B cell (primary cell): ENCODE measurements around the gene ACSS1. TPM values are rescaled to one million over a fixed set of nuclear protein-coding genes. Genes with fewer than 3 reads are reported as not detected.
A peak's percentile ranks its signal among the peaks of the same experiment; 100 is the strongest.

Source experiments
- ATAC-seq: fragments of 200-7000 bp; cut with Tn5 transposase; one replicate; pipeline ENCODE4 v1.10.0; 2021; ENCODE audit warnings: low read depth, mild to moderate bottlenecking, moderate number of reproducible peaks, moderate library complexity
- CTCF ChIA-PET: fragments of 350-600 bp; sonication (Branson Sonifier 250); formaldehyde crosslinking; loops from one replicate; lab custom pipeline; 2021; ENCODE audit warnings: antibody characterized with exemption, inconsistent platforms; lab: Charles Lee
- POLR2A ChIA-PET: fragments of 350-600 bp; sonication (Branson Sonifier 250); formaldehyde crosslinking; loops from one replicate; lab custom pipeline; 2021; ENCODE audit warnings: antibody characterized with exemption; lab: Charles Lee
- DNase-seq: peaks from one replicate; pipeline ENCODE4 v3.0.0; 2013
- H2AFZ ChIP-seq: 2 replicates; pipeline ENCODE4 v1.6.1; 2012; ENCODE audit warnings: mild to moderate bottlenecking, low read depth, low read length; ENCODE audit not compliant: insufficient read depth, poor library complexity, severe bottlenecking
- H3K27ac ChIP-seq, 2 donors: 1 replicate in 1 of 2; 2 replicates in 1 of 2; pipeline ENCODE4 v1.5.1; 2012 to 2013; ENCODE audit warnings: low read length in 2 of 2, mild to moderate bottlenecking in 2 of 2, moderate library complexity in 1 of 2
- H3K27me3 ChIP-seq, 4 experiments: fragments of 200-600 bp in 1 of 4; sonication (generic) in 1 of 4; replicated peaks in 1 of 4; 1 replicate in 2 of 4; 2 replicates in 2 of 4; pipeline versions ENCODE4 v1.6.1 to v1.7.0; 2013 to 2016; ENCODE audit warnings: low read length in 3 of 4, mild to moderate bottlenecking in 2 of 4, mixed read lengths in 1 of 4, moderate library complexity in 1 of 4; ENCODE audit not compliant: insufficient read depth in 4 of 4, control insufficient read depth in 3 of 4; ENCODE audit errors: control extremely low read depth in 1 of 4
- H3K36me3 ChIP-seq, 2 experiments: replicated peaks in 1 of 2; 1 replicate in 1 of 2; 2 replicates in 1 of 2; pipeline versions ENCODE4 v1.6.1 to v1.7.1; 2013; ENCODE audit warnings: low read length in 1 of 2; ENCODE audit not compliant: insufficient read depth in 2 of 2, control insufficient read depth in 1 of 2; ENCODE audit errors: control extremely low read depth in 1 of 2, extremely low read depth in 1 of 2
- H3K4me1 ChIP-seq, 2 donors: fragments of 200-600 bp in 1 of 2; sonication (generic) in 1 of 2; 1 replicate in 1 of 2; 2 replicates in 1 of 2; pipeline versions ENCODE4 v1.5.1 to v1.6.1; 2013 to 2017; ENCODE audit warnings: low read length in 2 of 2; ENCODE audit not compliant: control insufficient read depth in 2 of 2, insufficient read depth in 2 of 2
- H3K4me2 ChIP-seq: replicated peaks from 2 replicates; pipeline ENCODE3; 2012; ENCODE audit warnings: mild to moderate bottlenecking, low read depth, low read length; ENCODE audit not compliant: poor library complexity, severe bottlenecking
- H3K4me3 ChIP-seq, 5 experiments: fragments of 200-600 bp in 1 of 5; sonication (generic) in 1 of 5; 1 replicate in 3 of 5; 2 replicates in 2 of 5; pipeline versions ENCODE4 v1.5.1 to v1.7.0; 2011 to 2016; ENCODE audit warnings: low read length in 4 of 5, mild to moderate bottlenecking in 4 of 5, low read depth in 2 of 5, control low read depth in 1 of 5, moderate library complexity in 1 of 5; ENCODE audit not compliant: insufficient read depth in 1 of 5; ENCODE audit errors: control extremely low read depth in 1 of 5, extremely low read depth in 1 of 5
- H3K79me2 ChIP-seq: fragments of 200-600 bp; sonication (generic); one replicate; pipeline ENCODE4 v1.6.0; 2016; ENCODE audit warnings: low read length; ENCODE audit not compliant: control insufficient read depth, insufficient read depth
- H3K9ac ChIP-seq: fragments of 200-600 bp; sonication (generic); 2 replicates; pipeline ENCODE4 v1.6.1; 2017; ENCODE audit warnings: mild to moderate bottlenecking, low read length, moderate library complexity
- H3K9me3 ChIP-seq, 3 donors: one replicate each; pipeline versions ENCODE4 v1.6.1 to v1.7.1; 2013; ENCODE audit warnings: low read length in 2 of 3; ENCODE audit not compliant: control insufficient read depth in 2 of 3, insufficient read depth in 1 of 3; ENCODE audit errors: control extremely low read depth in 1 of 3
- H4K20me1 ChIP-seq: 2 replicates; pipeline ENCODE4 v1.6.0; 2012; ENCODE audit warnings: mild to moderate bottlenecking, low read length; ENCODE audit not compliant: insufficient read depth, control insufficient read depth, poor library complexity, severe bottlenecking
- H3K27ac Mint-ChIP-seq: one replicate; pipeline ENCODE4 v1.8.0; 2021; ENCODE audit warnings: mixed read lengths
- H3K27me3 Mint-ChIP-seq: one replicate; pipeline ENCODE4 v1.8.0; 2021; ENCODE audit warnings: mixed read lengths
- H3K4me1 Mint-ChIP-seq: one replicate; pipeline ENCODE4 v1.8.0; 2021; ENCODE audit warnings: mixed read lengths
- H3K4me3 Mint-ChIP-seq: one replicate; pipeline ENCODE4 v1.8.0; 2021; ENCODE audit warnings: mixed read lengths
- H3K9me3 Mint-ChIP-seq: one replicate; pipeline ENCODE4 v1.8.0; 2022; ENCODE audit warnings: mixed read lengths; ENCODE audit not compliant: insufficient read depth
- CTCF ChIP-seq: fragments of 200-600 bp; IDR thresholded peaks from one replicate; pipeline ENCODE4 v1.8.0; 2022; ENCODE audit warnings: antibody characterized with exemption, mild to moderate bottlenecking
- EZH2 ChIP-seq: IDR thresholded peaks from 2 replicates; pipeline ENCODE4 v1.6.1; 2012; ENCODE audit warnings: borderline replicate concordance, low read depth, mild to moderate bottlenecking, moderate library complexity, low read length; ENCODE audit not compliant: insufficient read depth, poor library complexity, severe bottlenecking
- WGBS: methylation state at CpG from one replicate; pipeline ENCODE4 v1.1.5; 2013; ENCODE audit warnings: missing lambda C conversion rate; ENCODE audit not compliant: insufficient coverage; 5-methylcytosine and 5-hydroxymethylcytosine counted together
- intact Hi-C: fragments of 100-400 bp; cut with micrococcal nuclease; formaldehyde crosslinking; loops from one replicate; pipeline ENCODE4 v1.10.0; 2022
- polyA plus RNA-seq: library from polyadenylated mRNA; depleted of rRNA; stranded (reverse); fragments of >200 nt; gene quantifications from 2 replicates; pipeline ENCODE4 v1.2.3, GENCODE V29; 2012
- total RNA-seq, 2 donors: library from RNA; stranded (reverse); fragments of 120-200 nt in 1 of 2; gene quantifications; 1 replicate in 1 of 2; 2 replicates in 1 of 2; pipeline versions ENCODE4 v1.2.3 to v1.2.4, GENCODE V29; 2013 to 2022

The ACSS1 gene
- total and polyA plus RNA-seq, 2 donors (not counting 1 experiment from before 2014, with no cell fraction given), result 82.7 to 95.5 TPM

GRCh38 chr20:25076731-25077609 lies 19.0 kb upstream of the ACSS1 start:
- Histone ChIP-seq H3K9me3 (peaks cover 0 to 9% (median 0%) of the 10 kb centered on the region in 3 donors), H3K4me2 (peak overlapping the region; percentile 53), H2AFZ (peak overlapping the region; percentile 51), H3K36me3 (no peaks in the 10 kb centered on the region), H4K20me1 (no peaks in the 10 kb centered on the region), H3K4me1 (peaks cover 5 to 16% of the 10 kb centered on the region in 2 donors), H3K4me3 (peak overlapping the region in 1 of 5 experiments; percentile 23), H3K9ac (no peak overlapping the region), H3K79me2 (no peaks in the 10 kb centered on the region), H3K27me3 (peaks cover 0 to 62% (median 52%) of the 10 kb centered on the region in 4 experiments), H3K27ac (no peak overlapping the region)
- WGBS, result 45% methylated on average over 12 of the region's 14 CpGs
- Mint-ChIP-seq H3K27ac (no peak overlapping the region), H3K27me3 (peaks cover 72% of the 10 kb centered on the region), H3K4me3 (no peak overlapping the region), H3K9me3 (no peaks in the 10 kb centered on the region), H3K4me1 (peaks cover 7% of the 10 kb centered on the region)
- ATAC-seq, result no peak
- intact Hi-C loops, result no loop called here
- no peak for DNase-seq
- ChIA-PET POLR2A (no interaction called here), CTCF (interaction anchor here (1.4 kb wide), 1 partner anchor 83 kb away, joined by 3 read pairs; no protein-coding TSS in a partner anchor)
- TF ChIP-seq EZH2, result no peak
- no peak for TF ChIP-seq CTCF

GRCh38 chr20:25076201-25076600 lies 18.3 kb upstream of the ACSS1 start:
- Histone ChIP-seq H4K20me1 (no peaks in the 10 kb centered on the region), H2AFZ (no peak overlapping the region), H3K9ac (no peak overlapping the region), H3K4me3 (no peak overlapping the region), H3K4me1 (peaks cover 2 to 11% of the 10 kb centered on the region in 2 donors), H3K79me2 (no peaks in the 10 kb centered on the region), H3K27me3 (peaks cover 0 to 64% (median 53%) of the 10 kb centered on the region in 4 experiments), H3K36me3 (no peaks in the 10 kb centered on the region), H3K9me3 (peaks cover 0 to 6% (median 0%) of the 10 kb centered on the region in 3 donors), H3K4me2 (no peak overlapping the region), H3K27ac (no peak overlapping the region)
- peaks cover 78% of the 10 kb centered on the region for H3K27me3 Mint-ChIP-seq
- ATAC-seq (no peak), DNase-seq (no peak)
- H3K27ac Mint-ChIP-seq, result no peak overlapping the region
- intact Hi-C loops, result no loop called here
- WGBS, result 96% methylated on average over 2 of the region's 2 CpGs
- peaks cover 7% of the 10 kb centered on the region for H3K4me1 Mint-ChIP-seq
- no peak overlapping the region for H3K4me3 Mint-ChIP-seq
- ChIA-PET POLR2A (no interaction called here), CTCF (no interaction called here)
- no peaks in the 10 kb centered on the region for H3K9me3 Mint-ChIP-seq
- TF ChIP-seq CTCF (no peak), EZH2 (no peak)
